Activated T-helper 1 cell treated with anti-CD3 and anti-CD28 coated beads, Interleukin-2, amount 50 U/mL, for 16 hours (primary cell): ENCODE data around the gene PCDHGA10.
"Not testable (repeated sequence)": the region's sequence is repeated elsewhere in the genome, so short reads cannot be mapped to it uniquely, and the experiment has no call there.

Source experiments
- DNase-seq, 2 donors: peaks; one replicate each; pipeline ENCODE4 v3.0.0-alpha.2; 2020; ENCODE audit warnings: low read depth in 1 of 2, low spot score in 1 of 2

PCDHGA10 gene

DNA sequence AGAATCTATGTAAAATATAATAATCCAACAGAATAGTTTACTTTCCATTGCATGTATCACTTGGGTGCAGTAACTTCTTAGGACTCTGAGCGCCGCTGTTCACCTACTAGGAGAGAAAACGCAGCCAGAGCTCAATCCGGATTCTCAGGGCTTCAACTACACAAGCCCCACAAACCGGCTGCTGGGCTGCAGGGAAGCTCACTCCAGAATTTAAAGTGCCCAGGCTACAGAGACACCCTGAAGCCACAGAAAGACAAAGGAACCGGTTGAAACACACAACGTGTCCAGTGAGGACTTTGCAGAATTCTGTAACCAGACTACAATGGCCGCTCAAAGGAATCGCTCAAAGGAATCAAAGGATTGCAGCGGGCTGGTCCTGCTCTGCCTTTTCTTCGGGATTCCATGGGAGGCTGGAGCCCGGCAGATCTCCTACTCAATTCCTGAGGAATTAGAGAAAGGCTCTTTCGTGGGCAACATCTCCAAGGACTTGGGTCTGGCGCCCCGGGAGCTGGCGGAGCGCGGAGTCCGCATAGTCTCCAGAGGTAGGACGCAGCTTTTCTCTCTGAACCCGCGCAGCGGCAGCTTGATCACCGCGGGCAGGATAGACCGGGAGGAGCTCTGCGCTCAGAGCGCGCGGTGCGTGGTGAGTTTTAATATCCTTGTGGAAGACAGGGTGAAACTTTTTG is at the start of gene PCDHGA10:
Gene PCDHGA10 (plus strand): TSS at position 134 of the 686 bp plus-strand sequence. CDS start 189 bp downstream, at position 323.
- DNase-seq: no peak

DNA sequence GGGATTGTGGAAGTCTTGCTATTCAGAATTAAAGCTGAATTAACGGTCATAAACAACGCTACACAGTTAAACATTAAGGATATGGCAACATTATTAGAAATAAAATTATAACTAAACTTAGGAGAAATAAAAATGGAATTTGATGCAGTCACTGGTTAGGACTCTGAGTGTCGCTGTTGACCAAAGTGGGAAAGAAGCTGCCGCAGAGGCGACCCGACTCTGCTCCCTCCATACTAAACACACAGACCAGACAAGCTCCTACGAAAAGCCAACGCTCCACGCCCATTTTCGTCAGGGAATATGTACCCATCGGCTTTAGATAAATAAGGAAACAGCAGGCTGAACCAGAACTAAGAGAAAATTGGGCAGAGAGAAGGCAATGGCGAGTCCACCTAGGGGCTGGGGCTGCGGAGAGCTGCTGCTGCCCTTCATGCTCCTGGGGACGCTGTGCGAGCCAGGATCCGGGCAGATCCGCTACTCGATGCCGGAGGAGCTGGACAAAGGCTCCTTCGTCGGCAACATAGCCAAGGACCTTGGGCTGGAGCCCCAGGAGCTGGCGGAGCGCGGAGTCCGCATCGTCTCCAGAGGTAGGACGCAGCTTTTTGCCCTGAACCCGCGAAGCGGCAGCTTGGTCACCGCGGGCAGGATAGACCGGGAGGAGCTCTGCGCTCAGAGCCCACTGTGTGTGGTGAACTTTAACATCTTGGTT is 48.7 kb upstream of the PCDHGA10 start, which contains the start of gene PCDHGA5:
Gene PCDHGA5 (plus strand): TSS at position 211 of the 709 bp plus-strand sequence. CDS start 169 bp downstream, at position 380.
- DNase-seq: no peak

DNA sequence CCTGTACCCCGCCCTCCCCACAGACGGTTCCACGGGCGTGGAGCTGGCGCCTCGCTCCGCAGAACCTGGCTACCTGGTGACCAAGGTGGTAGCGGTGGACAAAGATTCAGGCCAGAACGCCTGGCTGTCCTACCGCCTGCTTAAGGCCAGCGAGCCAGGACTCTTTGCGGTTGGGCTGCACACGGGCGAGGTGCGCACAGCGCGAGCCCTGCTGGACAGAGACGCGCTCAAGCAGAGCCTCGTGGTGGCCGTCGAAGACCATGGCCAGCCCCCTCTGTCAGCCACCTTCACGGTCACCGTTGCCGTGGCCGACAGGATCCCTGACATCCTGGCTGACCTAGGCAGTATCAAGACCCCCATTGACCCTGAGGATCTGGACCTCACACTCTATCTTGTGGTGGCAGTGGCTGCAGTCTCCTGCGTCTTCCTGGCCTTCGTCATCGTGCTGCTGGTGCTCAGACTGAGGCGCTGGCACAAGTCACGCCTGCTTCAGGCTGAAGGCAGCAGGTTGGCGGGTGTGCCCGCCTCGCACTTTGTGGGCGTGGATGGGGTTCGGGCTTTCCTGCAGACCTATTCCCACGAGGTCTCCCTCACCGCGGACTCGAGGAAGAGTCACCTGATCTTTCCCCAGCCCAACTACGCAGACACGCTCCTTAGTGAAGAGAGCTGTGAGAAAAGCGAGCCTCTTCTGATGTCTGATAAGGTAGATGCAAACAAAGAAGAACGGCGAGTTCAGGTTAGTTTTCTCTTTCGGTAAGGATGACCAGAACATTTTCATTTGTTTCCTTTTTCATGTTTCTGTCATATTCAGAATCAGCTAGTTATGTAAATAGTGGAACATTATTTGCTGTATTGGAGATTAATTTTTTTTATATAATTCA is 46.5 kb upstream of the PCDHGA10 start:
- no peak for DNase-seq

DNA sequence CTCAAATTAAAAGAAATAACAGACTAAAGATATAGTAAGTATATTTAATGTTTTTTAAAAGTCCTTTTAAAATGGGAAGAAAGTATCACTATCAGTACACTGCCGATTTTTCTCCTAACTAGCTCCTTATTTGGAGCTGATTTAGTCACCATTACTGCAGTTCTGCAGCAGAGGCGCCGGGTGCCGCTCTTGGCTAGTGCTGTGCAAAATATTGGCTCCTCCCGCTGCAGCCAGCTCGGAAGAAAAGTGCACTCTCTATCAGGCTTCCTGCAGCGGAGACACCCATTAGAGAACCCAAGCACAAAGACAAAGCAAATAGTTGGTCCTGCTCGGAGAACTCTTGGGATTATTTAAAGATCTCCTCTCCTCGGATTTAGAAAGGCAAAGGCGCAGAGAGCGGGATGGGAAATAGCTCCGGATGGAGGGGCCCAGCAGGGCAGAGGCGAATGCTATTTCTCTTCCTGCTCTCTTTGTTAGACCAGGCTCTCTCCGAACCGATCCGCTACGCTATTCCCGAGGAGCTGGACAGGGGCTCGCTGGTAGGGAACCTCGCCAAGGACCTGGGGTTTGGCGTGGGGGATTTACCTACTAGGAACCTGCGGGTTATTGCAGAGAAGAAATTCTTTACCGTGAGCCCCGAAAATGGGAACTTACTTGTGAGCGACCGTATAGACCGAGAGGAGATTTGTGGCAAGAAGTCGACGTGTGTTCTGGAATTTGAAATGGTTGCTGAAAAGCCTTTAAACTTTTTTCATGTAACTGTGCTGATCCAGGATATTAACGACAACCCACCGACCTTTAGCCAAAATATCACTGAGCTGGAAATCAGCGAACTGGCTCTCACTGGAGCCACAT is 42.6 kb upstream of the PCDHGA10 start, which contains the start of gene PCDHGB3:
Gene PCDHGB3 (plus strand): TSS at position 249 of the 855 bp plus-strand sequence. CDS start 153 bp downstream, at position 402.
- DNase-seq: no peak

DNA sequence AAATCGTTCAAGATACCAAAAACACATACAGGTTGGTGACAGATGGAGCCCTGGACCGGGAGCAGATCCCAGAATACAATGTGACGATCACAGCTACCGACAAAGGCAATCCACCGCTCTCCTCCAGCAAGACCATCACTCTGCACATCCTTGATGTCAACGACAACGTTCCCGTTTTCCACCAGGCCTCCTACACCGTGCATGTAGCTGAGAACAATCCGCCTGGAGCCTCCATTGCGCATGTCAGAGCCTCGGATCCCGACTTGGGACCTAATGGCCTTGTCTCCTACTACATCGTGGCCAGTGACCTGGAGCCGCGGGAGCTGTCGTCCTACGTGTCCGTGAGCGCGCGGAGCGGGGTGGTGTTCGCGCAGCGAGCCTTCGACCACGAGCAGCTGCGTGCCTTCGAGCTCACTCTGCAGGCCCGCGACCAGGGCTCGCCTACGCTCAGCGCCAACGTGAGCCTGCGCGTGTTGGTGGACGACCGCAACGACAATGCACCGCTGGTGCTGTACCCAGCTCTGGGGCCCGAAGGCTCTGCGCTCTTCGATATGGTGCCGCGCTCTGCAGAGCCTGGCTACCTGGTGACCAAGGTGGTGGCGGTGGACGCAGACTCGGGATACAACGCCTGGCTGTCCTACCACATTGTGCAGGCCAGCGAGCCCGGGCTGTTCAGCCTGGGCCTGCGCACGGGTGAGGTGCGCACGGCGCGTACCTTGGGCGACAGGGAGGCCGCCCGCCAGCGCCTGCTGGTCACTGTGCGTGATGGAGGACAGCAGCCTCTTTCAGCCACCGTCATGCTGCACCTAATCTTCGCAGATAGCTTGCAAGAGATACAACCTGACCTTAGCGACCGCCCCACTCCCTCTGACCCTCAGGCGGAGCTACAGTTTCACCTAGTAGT is 41.0 kb upstream of the PCDHGA10 start:
- no peak for DNase-seq

DNA sequence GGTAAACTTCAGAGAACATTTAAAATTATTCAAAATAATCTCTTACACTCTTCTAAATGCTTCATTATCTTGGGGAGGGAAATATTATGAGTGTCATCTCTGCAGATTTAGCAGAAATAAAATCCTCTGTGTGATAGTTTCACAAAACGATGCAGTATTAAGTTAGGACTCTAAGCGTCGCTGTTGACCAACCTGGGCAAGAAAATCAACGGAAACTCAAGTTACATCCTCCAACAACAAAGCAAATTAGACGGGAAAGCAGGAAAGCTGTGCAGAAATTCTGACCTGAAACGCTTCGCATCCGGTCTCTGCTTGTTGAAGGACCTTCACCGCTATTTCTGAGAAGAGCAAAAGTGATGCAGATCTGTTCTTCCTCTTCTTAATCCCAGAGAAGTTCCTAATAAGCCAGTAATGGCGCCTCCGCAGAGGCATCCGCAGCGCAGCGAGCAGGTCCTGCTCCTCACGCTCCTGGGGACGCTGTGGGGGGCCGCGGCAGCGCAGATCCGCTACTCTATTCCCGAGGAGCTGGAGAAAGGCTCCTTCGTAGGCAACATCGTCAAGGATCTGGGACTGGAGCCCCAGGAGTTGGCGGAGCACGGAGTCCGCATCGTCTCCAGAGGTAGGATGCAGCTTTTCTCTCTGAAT is 39.0 kb upstream of the PCDHGA10 start, which contains the start of gene PCDHGA6:
Gene PCDHGA6 (plus strand): TSS at position 219 of the 645 bp plus-strand sequence. CDS start 193 bp downstream, at position 412.
- no peak for DNase-seq

DNA sequence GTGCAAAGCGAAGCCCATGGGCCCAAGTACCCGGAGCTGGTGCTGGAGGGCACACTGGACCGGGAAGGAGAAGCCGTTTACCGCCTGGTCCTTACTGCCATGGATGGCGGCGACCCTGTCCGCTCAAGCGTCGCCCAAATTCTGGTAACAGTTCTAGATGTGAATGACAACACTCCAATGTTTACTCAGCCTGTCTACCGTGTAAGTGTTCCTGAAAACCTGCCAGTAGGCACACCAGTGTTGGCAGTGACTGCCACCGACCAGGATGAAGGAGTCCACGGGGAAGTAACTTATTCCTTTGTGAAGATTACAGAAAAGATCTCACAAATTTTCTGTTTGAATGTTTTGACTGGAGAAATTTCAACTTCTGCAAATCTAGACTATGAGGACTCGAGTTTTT is 38.2 kb upstream of the PCDHGA10 start:
- DNase-seq: no peak

DNA sequence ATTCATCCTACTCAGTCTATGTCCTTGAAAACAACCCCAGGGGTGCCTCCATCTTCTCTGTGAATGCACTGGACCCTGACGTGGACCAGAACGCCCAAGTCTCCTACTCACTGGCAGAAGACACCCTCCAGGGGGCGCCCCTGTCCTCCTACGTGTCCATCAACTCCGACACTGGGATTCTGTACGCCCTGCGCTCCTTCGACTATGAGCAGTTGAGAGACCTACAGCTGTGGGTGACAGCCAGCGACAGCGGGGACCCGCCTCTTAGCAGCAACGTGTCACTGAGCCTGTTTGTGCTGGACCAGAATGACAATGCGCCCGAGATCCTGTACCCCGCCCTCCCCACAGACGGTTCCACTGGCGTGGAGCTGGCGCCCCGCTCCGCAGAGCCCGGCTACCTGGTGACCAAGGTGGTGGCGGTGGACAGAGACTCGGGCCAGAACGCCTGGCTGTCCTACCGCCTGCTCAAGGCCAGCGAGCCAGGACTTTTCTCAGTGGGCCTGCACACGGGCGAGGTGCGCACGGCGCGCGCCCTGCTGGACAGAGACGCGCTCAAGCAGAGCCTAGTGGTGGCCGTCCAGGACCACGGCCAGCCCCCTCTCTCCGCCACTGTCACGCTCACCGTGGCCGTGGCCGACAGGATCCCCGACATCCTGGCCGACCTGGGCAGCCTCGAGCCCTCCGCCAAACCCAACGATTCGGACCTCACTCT is 37.2 kb upstream of the PCDHGA10 start:
- DNase-seq: not testable (repeated sequence)

DNA sequence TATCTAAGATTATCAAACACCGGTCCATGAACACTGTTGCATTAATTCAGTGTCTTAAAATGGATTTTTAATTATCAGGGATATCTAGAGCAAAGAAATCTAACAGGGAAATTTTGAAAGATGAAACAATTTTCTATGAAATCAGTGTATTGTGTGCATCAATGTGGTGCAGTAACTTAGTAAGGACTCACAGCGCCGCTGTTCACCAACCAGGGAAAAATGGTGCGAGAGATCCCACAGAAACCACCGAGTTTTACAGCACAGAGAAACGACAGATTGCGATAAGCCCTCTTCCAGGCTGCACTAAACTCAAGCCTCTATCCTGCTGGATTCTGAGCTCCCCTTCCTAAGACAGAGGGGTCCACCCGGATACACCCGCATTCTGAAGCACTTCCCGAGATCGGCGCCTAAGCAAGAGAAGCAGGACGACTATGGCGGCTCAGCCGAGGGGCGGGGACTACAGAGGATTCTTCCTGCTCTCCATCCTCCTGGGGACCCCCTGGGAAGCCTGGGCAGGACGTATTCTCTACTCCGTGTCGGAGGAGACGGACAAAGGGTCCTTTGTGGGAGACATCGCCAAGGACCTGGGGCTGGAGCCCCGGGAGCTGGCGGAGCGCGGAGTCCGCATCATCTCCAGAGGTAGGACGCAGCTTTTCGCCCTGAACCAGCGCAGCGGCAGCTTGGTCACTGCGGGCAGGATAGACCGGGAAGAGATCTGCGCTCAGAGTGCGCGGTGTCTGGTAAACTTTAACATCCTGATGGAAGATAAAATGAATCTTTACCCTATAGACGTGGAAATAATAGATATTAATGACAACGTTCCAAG is 30.1 kb upstream of the PCDHGA10 start, which contains the start of gene PCDHGA7:
Gene PCDHGA7 (plus strand): TSS at position 274 of the 826 bp plus-strand sequence. CDS start 158 bp downstream, at position 432.
- DNase-seq: no peak

DNA sequence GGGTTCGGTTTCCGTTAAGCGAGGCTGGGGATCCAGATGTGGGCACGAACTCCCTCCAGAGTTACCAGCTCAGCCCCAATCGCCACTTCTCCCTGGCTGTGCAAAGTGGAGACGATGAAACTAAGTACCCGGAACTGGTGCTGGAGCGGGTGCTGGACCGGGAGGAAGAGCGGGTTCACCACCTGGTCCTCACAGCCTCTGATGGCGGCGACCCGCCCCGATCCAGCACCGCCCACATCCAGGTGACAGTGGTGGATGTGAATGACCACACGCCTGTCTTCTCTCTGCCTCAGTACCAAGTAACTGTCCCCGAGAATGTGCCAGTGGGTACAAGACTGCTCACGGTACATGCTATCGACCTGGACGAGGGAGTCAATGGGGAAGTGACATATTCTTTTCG is 29.4 kb upstream of the PCDHGA10 start:
- no peak for DNase-seq

DNA sequence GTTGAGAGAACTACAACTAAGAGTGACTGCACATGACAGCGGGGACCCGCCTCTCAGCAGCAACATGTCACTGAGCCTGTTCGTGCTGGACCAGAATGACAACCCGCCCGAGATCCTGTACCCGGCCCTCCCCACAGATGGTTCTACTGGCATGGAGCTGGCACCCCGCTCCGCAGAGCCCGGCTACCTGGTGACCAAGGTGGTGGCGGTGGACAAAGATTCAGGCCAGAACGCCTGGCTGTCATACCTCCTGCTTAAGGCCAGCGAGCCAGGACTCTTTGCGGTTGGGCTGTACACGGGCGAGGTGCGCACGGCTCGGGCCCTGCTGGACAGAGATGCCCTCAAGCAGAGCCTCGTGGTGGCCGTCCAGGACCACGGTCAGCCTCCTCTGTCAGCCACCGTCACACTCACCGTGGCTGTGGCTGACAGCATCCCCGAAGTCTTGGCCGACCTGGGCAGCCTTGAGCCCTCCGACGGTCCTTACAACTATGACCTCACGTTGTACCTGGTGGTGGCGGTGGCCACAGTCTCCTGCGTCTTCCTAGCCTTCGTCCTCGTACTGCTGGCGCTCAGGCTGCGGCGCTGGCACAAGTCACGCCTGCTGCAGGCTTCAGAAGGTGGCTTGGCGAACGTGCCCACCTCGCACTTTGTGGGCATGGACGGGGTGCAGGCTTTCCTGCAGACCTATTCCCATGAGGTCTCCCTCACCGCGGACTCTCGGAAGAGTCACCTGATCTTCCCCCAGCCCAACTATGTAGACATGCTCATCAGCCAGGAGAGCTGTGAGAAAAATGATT is 28.1 kb upstream of the PCDHGA10 start:
- DNase-seq: no peak

DNA sequence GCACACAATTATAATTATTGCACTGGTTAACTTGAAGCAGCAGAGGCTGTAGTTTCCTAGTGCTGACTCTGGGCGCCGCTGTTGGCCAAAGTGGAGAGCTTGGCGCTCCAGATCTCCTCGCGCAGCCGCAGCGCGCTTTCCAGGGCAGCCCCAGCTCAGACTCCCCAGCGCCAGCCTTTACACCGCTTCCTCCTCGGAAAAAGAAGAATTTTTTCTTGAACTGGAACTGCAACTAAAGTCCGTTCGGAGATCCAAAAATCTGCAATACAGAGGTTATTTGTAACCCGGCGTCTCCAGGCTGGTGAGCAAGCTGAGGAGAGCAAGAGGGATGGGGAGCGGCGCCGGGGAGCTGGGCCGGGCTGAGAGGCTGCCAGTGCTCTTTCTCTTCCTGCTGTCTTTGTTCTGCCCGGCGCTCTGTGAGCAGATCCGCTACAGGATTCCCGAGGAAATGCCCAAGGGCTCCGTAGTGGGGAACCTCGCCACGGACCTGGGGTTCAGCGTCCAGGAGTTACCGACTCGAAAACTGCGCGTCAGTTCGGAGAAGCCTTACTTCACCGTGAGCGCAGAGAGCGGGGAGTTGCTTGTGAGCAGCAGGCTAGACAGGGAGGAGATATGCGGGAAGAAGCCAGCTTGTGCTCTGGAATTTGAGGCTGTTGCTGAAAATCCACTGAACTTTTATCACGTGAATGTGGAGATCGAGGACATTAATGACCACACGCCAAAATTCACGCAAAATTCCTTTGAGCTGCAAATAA is 25.1 kb upstream of the PCDHGA10 start, which contains the start of gene PCDHGB4:
Gene PCDHGB4 (plus strand): TSS at position 142 of the 755 bp plus-strand sequence. CDS start 187 bp downstream, at position 329.
- not testable (repeated sequence) for DNase-seq

DNA sequence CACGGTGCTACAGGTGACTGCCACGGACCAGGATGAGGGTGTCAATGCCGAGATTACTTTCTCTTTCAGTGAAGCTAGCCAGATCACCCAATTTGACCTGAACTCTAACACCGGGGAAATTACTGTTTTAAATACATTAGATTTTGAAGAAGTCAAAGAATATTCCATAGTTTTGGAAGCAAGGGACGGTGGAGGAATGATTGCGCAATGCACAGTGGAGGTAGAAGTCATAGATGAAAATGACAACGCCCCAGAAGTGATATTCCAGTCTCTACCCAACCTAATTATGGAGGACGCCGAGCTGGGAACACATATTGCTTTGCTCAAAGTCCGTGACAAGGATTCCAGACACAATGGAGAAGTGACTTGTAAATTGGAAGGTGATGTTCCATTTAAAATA is 24.1 kb upstream of the PCDHGA10 start:
- DNase-seq: no peak

DNA sequence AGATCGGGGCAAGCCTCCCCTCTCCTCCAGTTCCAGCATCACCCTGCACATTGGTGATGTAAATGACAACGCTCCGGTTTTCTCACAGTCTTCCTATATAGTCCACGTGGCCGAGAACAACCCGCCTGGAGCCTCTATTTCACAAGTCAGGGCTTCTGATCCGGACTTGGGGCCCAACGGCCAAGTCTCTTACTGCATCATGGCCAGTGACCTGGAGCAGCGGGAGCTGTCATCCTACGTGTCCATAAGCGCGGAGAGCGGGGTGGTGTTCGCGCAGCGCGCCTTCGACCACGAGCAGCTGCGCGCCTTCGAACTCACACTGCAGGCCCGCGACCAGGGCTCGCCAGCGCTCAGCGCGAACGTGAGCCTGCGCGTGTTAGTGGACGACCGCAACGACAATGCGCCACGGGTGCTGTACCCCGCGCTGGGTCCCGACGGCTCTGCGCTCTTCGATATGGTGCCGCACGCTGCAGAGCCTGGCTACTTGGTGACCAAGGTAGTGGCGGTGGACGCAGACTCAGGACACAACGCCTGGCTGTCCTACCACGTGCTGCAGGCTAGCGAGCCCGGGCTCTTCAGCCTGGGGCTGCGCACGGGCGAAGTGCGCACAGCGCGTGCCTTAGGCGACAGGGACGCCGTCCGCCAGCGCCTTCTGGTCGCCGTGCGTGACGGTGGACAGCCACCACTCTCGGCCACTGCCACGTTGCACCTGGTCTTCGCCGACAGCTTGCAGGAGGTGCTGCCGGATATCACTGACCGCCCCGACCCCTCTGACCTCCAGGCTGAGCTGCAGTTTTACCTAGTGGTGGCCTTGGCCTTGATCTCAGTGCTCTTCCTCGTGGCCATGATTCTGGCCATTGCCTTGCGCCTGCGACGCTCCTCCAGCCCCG is 23.4 kb upstream of the PCDHGA10 start:
- DNase-seq: no peak
